GM23338 (cell line): ENCODE measurements around the gene YWHAH. TPM values are rescaled to one million over a fixed set of nuclear protein-coding genes. Genes with fewer than 3 reads are reported as not detected.

Source experiments
- ATAC-seq: fragments of 200-7000 bp; cut with Tn5 transposase; 3 replicates; pipeline ENCODE4 v1.9.1; 2020
- DNase-seq: peaks from one replicate; pipeline ENCODE4 v3.0.0-alpha.2; 2015; ENCODE audit warnings: low spot score
- H2AFZ ChIP-seq: fragments of 200-600 bp; sonication (generic); 2 replicates; pipeline ENCODE4 v1.8.0; 2016; ENCODE audit warnings: antibody characterized with exemption, mild to moderate bottlenecking, moderate library complexity
- H3F3A ChIP-seq: fragments of 200-600 bp; sonication (generic); replicated peaks from 2 replicates; pipeline ENCODE4 v1.8.0; 2017; ENCODE audit warnings: antibody characterized with exemption, mixed run types, low read depth
- H3K27ac ChIP-seq: fragments of 200-600 bp; sonication (generic); 2 replicates; pipeline ENCODE4 v1.6.1; 2016; ENCODE audit warnings: low read depth
- H3K27me3 ChIP-seq: fragments of 200-600 bp; sonication (generic); 2 replicates; pipeline ENCODE4 v1.8.0; 2016; ENCODE audit warnings: mild to moderate bottlenecking, mixed run types, moderate library complexity; ENCODE audit not compliant: insufficient read depth
- H3K36me3 ChIP-seq: fragments of 200-600 bp; sonication (generic); 2 replicates; pipeline ENCODE4 v1.8.0; 2016; ENCODE audit warnings: mild to moderate bottlenecking; ENCODE audit not compliant: insufficient read depth
- H3K4me1 ChIP-seq: fragments of 200-600 bp; sonication (generic); 2 replicates; pipeline ENCODE4 v1.8.0; 2016; ENCODE audit warnings: mild to moderate bottlenecking, moderate library complexity; ENCODE audit not compliant: insufficient read depth
- H3K4me2 ChIP-seq: fragments of 200-600 bp; sonication (generic); 2 replicates; pipeline ENCODE4 v1.7.1; 2017; ENCODE audit warnings: mixed run types
- H3K4me3 ChIP-seq: fragments of 200-600 bp; sonication (generic); 2 replicates; pipeline ENCODE4 v1.6.1; 2016; ENCODE audit warnings: mixed run types
- H3K79me2 ChIP-seq: fragments of 200-600 bp; sonication (generic); replicated peaks from 2 replicates; pipeline ENCODE4 v1.8.0; 2017; ENCODE audit warnings: mild to moderate bottlenecking; ENCODE audit not compliant: insufficient read depth
- H3K9me2 ChIP-seq: fragments of 200-600 bp; sonication (generic); 2 replicates; pipeline ENCODE4 v1.8.0; 2017; ENCODE audit not compliant: insufficient read depth
- H4K20me1 ChIP-seq: fragments of 200-600 bp; sonication (generic); replicated peaks from 2 replicates; pipeline ENCODE4 v1.8.0; 2017; ENCODE audit warnings: mild to moderate bottlenecking; ENCODE audit not compliant: insufficient read depth
- H3K27ac Mint-ChIP-seq: 2 replicates; pipeline ENCODE4 v1.8.0; 2020; ENCODE audit warnings: inconsistent platforms, mild to moderate bottlenecking, moderate library complexity, mixed read lengths
- H3K27me3 Mint-ChIP-seq: 3 replicates; pipeline ENCODE4 v1.8.0; 2022; ENCODE audit warnings: low read depth, mild to moderate bottlenecking, moderate library complexity, mixed read lengths, inconsistent platforms; ENCODE audit not compliant: insufficient read depth, poor library complexity
- H3K36me3 Mint-ChIP-seq: 3 replicates; pipeline ENCODE4 v1.8.0; 2021; ENCODE audit warnings: low read depth, mild to moderate bottlenecking, inconsistent platforms, moderate library complexity, mixed read lengths
- H3K4me1 Mint-ChIP-seq: 3 replicates; pipeline ENCODE4 v1.8.0; 2020; ENCODE audit warnings: mild to moderate bottlenecking, inconsistent platforms, mixed read lengths
- H3K4me3 Mint-ChIP-seq: 3 replicates; pipeline ENCODE4 v1.8.0; 2021; ENCODE audit warnings: moderate library complexity, mild to moderate bottlenecking, inconsistent platforms, mixed read lengths
- H3K9me3 Mint-ChIP-seq: 3 replicates; pipeline ENCODE4 v1.8.0; 2020; ENCODE audit warnings: moderate library complexity, mild to moderate bottlenecking, inconsistent platforms, mixed read lengths
- ETS1 ChIP-seq: IDR thresholded peaks from 2 replicates; pipeline ENCODE4 v1.6.1; 2016; ENCODE audit warnings: antibody characterized with exemption
- EZH2 ChIP-seq: fragments of 200-600 bp; sonication (generic); IDR thresholded peaks from one replicate; pipeline ENCODE4 v1.8.0; 2017; ENCODE audit warnings: antibody characterized with exemption, mild to moderate bottlenecking, low read depth; ENCODE audit not compliant: unreplicated experiment
- JUNB ChIP-seq: IDR thresholded peaks from one replicate; pipeline ENCODE4 v1.6.1; 2016; ENCODE audit warnings: antibody characterized with exemption; ENCODE audit not compliant: unreplicated experiment
- POLR2AphosphoS5 ChIP-seq: IDR thresholded peaks from 2 replicates; pipeline ENCODE4 v1.6.1; 2016; ENCODE audit warnings: antibody characterized with exemption, low read depth
- STAT1 ChIP-seq: IDR thresholded peaks from one replicate; pipeline ENCODE4 v1.6.1; 2016; ENCODE audit warnings: antibody characterized with exemption; ENCODE audit not compliant: unreplicated experiment
- ZNF114 ChIP-seq: fragments of 250-450 bp; sonication (Bioruptor Pico); IDR thresholded peaks from 2 replicates; pipeline ENCODE4 v1.5.0; 2020; ENCODE audit warnings: mild to moderate bottlenecking, moderate library complexity
- ZNF331 ChIP-seq: fragments of 250-450 bp; sonication (Bioruptor Pico); IDR thresholded peaks from 2 replicates; pipeline ENCODE4 v1.5.0; 2020; ENCODE audit warnings: low read depth, mild to moderate bottlenecking, moderate library complexity
- ZNF462 ChIP-seq: fragments of 250-450 bp; sonication (Bioruptor Pico); IDR thresholded peaks from 2 replicates; pipeline ENCODE4 v1.5.0; 2020; ENCODE audit warnings: mild to moderate bottlenecking, moderate library complexity
- polyA plus RNA-seq: library from polyadenylated mRNA; unstranded; fragments of >200 nt; fragmentation: Nextera tagmentation; extraction: Ambion mirVana; gene quantifications from 2 replicates; pipeline ENCODE4 v1.2.1, GENCODE V29; 2016
- total RNA-seq: library from RNA; depleted of rRNA; stranded (reverse); fragments of >200 nt; shearing (Covaris generic); gene quantifications from 2 replicates; pipeline ENCODE4 v1.2.3, GENCODE V29; 2014
- TF ChIP-seq, protein P1 (sequence below): IDR thresholded peaks from one replicate; pipeline ENCODE4 v1.6.1; 2018; ENCODE audit warnings: antibody characterized with exemption; ENCODE audit not compliant: unreplicated experiment

Gene YWHAH
- total and polyA plus RNA-seq, 2 experiments from 2014 or later: 277 to 283 TPM

DNA sequence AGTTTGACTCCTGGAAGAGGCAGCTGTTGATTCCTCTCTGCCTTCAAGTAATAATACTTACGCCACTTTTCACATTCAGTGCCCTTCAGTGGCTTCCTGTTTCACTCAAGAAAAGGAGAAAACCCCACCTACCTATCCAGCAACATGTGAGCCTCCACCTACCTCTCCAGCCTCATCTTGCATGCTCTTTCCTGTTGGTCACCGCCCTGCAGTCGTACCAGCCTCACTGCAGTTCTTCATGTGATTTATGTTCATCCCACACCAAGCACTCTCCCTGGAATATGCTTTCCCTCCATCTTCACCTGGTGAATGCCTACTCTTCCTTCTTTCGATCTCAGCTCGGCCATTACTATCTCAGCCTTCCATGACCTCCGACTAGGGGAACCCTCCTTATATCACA, 21.8 kb upstream of the YWHAH start:
- no peaks in the 10 kb centered on the region for H3K9me3 Mint-ChIP-seq
- TF ChIP-seq ETS1 (no peak), ZNF331 (CRISPR knock-in tag) (no peak), POLR2AphosphoS5 (no peak), ZNF462 (CRISPR knock-in tag) (no peak), JUNB (no peak), ZNF114 (no peak), STAT1 (no peak), EZH2 (no peak)
- TF ChIP-seq, protein P1, sequence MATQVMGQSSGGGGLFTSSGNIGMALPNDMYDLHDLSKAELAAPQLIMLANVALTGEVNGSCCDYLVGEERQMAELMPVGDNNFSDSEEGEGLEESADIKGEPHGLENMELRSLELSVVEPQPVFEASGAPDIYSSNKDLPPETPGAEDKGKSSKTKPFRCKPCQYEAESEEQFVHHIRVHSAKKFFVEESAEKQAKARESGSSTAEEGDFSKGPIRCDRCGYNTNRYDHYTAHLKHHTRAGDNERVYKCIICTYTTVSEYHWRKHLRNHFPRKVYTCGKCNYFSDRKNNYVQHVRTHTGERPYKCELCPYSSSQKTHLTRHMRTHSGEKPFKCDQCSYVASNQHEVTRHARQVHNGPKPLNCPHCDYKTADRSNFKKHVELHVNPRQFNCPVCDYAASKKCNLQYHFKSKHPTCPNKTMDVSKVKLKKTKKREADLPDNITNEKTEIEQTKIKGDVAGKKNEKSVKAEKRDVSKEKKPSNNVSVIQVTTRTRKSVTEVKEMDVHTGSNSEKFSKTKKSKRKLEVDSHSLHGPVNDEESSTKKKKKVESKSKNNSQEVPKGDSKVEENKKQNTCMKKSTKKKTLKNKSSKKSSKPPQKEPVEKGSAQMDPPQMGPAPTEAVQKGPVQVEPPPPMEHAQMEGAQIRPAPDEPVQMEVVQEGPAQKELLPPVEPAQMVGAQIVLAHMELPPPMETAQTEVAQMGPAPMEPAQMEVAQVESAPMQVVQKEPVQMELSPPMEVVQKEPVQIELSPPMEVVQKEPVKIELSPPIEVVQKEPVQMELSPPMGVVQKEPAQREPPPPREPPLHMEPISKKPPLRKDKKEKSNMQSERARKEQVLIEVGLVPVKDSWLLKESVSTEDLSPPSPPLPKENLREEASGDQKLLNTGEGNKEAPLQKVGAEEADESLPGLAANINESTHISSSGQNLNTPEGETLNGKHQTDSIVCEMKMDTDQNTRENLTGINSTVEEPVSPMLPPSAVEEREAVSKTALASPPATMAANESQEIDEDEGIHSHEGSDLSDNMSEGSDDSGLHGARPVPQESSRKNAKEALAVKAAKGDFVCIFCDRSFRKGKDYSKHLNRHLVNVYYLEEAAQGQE: no peak
- H3K4me3 Mint-ChIP-seq: no peak overlapping the region
- Histone ChIP-seq H3K36me3 (no peaks in the 10 kb centered on the region), H3K4me3 (no peak overlapping the region), H3K4me1 (peaks cover 4% of the 10 kb centered on the region), H3F3A (no peaks in the 10 kb centered on the region), H3K27ac (no peak overlapping the region), H2AFZ (no peak overlapping the region), H3K9me2 (0 out of 2 replicates have a peak, but pooled peaks cover 5% of the 10 kb centered on the region), H3K79me2 (no peaks in the 10 kb centered on the region), H4K20me1 (no peaks in the 10 kb centered on the region), H3K27me3 (no peaks in the 10 kb centered on the region), H3K4me2 (no peak overlapping the region)
- peaks cover 7% of the 10 kb centered on the region for H3K27me3 Mint-ChIP-seq
- no peaks in the 10 kb centered on the region for H3K4me1 Mint-ChIP-seq
- no peak overlapping the region for H3K27ac Mint-ChIP-seq
- ATAC-seq: no peak
- no peak for DNase-seq
- H3K36me3 Mint-ChIP-seq: no peaks in the 10 kb centered on the region
